Uterus (tissue), 4 donors: ENCODE results near the gene KCNMA1. TPM values are rescaled to one million over a fixed set of nuclear protein-coding genes. Genes with fewer than 3 reads are reported as not detected.

Source experiments
- DNase-seq, 2 donors: peaks; one replicate each; pipeline ENCODE4 v3.0.0-alpha.2; 2019 to 2020
- H3K27ac ChIP-seq, 2 donors: fragments of 200-600 bp; sonication (generic); 1 replicate in 1 of 2; 2 replicates in 1 of 2; pipeline ENCODE4 v1.5.1; 2016 to 2018
- H3K27me3 ChIP-seq, 2 donors: fragments of 200-600 bp; sonication (generic); one replicate each; pipeline ENCODE4 v1.5.1; 2018 to 2019; ENCODE audit warnings: control low read depth in 1 of 2
- H3K36me3 ChIP-seq, 2 donors: fragments of 200-600 bp; sonication (generic); one replicate each; pipeline ENCODE4 v1.5.1; 2019; ENCODE audit warnings: control low read depth in 1 of 2
- H3K4me1 ChIP-seq, 2 donors: fragments of 200-600 bp; sonication (generic); one replicate each; pipeline ENCODE4 v1.5.1; 2018 to 2019; ENCODE audit warnings: control low read depth in 1 of 2
- H3K4me3 ChIP-seq, 2 donors: fragments of 200-600 bp; sonication (generic); 1 replicate in 1 of 2; 2 replicates in 1 of 2; pipeline ENCODE4 v1.5.1; 2018 to 2019; ENCODE audit warnings: mild to moderate bottlenecking in 1 of 2
- H3K9me3 ChIP-seq, 2 donors: fragments of 200-600 bp; sonication (generic); one replicate each; pipeline ENCODE4 v1.5.1; 2019; ENCODE audit warnings: control low read depth in 1 of 2
- POLR2A ChIP-seq, 2 donors: fragments of 450-650 bp; IDR thresholded peaks; one replicate each; pipeline ENCODE4 v1.6.1; 2016; ENCODE audit warnings: antibody characterized with exemption in 2 of 2, mild to moderate bottlenecking in 1 of 2, moderate library complexity in 1 of 2
- intact Hi-C: fragments of 100-400 bp; cut with DNase I; formaldehyde crosslinking; loops from one replicate; pipeline ENCODE4 v1.15.1; 2023; ENCODE audit warnings: low total_unique reads
- total RNA-seq, 4 donors: library from RNA; depleted of rRNA in 3 of 4; stranded (reverse); fragments of >200 nt in 3 of 4; gene quantifications; one replicate each; pipeline versions ENCODE4 v1.1.0 to v1.2.4, GENCODE V29; 2014 to 2023
- TF ChIP-seq, protein P1 (sequence below), 4 experiments: fragments of 200-600 bp in 2 of 4; fragments of 450-650 bp in 2 of 4; sonication (generic) in 2 of 4; IDR thresholded peaks; one replicate each; pipeline ENCODE4 v1.5.1; 2016 to 2019; ENCODE audit warnings: antibody characterized with exemption in 4 of 4, mild to moderate bottlenecking in 2 of 4, moderate library complexity in 1 of 4
- donor health status: DM: yes; HTN: yes; CAD: no.

The KCNMA1 gene
- total RNA-seq, 4 donors from 2014 or later = 86.2 to 236 (median 164) TPM

DNA sequence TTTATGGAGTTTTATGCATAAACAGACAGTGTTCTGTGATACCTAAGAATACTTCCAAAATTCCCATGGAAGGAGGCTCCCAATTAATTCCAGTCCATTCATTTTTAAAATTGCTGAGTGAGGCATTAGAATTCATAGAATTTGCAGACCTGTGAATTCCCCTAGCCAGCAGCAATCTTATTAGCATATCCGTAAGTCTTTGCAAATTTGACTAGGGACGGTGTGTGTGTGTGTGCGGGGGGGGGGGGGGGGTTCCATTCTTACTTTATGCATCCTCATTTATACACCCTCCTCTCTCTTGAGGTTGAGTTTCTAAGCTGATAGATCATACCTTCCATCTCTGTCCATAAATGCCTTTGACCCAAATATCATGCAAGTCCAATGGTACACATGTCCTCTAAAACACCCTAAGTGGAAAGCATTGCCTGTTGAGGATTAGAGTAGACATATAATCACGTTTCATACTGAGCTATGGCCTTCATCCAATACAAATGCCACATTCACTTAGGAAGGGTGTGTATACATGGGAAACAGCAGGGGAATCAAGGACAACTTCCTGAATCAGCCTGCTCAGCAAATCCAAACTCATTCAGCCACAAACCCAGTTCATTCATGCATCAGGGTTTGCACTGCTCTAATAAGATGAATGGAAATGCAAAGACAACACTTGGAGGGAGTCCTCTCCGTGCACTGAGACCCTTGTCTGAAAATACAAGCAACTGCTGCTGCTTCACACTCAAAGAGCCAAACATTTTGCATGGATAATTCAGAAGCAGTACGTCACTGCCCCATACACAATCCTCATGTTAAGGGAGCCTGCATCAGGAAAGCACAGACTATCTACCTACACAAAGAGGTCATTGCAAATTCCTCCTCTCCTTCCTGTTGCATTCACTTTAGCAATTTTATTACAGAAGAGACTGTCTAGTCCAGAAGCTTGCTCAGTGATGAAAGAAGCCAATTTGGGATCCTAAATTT is 350.8 kb downstream of the KCNMA1 start:
- TF ChIP-seq, protein P1, sequence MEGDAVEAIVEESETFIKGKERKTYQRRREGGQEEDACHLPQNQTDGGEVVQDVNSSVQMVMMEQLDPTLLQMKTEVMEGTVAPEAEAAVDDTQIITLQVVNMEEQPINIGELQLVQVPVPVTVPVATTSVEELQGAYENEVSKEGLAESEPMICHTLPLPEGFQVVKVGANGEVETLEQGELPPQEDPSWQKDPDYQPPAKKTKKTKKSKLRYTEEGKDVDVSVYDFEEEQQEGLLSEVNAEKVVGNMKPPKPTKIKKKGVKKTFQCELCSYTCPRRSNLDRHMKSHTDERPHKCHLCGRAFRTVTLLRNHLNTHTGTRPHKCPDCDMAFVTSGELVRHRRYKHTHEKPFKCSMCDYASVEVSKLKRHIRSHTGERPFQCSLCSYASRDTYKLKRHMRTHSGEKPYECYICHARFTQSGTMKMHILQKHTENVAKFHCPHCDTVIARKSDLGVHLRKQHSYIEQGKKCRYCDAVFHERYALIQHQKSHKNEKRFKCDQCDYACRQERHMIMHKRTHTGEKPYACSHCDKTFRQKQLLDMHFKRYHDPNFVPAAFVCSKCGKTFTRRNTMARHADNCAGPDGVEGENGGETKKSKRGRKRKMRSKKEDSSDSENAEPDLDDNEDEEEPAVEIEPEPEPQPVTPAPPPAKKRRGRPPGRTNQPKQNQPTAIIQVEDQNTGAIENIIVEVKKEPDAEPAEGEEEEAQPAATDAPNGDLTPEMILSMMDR (IDR thresholded peaks at IDR 0.05) = no peak
- no peak for TF ChIP-seq POLR2A (IDR thresholded peaks at IDR 0.05)
- H3K4me1 ChIP-seq = peaks cover 3 to 11% of the 10 kb centered on the region in 2 donors
- no peaks in the 10 kb centered on the region for H3K27me3 ChIP-seq
- H3K27ac ChIP-seq = peak overlapping the region; percentile 58 to 68
- intact Hi-C loops = no loop called here
- H3K9me3 ChIP-seq = no peaks in the 10 kb centered on the region
- H3K36me3 ChIP-seq = no peaks in the 10 kb centered on the region
- no peak for DNase-seq
- no peak overlapping the region for H3K4me3 ChIP-seq

DNA sequence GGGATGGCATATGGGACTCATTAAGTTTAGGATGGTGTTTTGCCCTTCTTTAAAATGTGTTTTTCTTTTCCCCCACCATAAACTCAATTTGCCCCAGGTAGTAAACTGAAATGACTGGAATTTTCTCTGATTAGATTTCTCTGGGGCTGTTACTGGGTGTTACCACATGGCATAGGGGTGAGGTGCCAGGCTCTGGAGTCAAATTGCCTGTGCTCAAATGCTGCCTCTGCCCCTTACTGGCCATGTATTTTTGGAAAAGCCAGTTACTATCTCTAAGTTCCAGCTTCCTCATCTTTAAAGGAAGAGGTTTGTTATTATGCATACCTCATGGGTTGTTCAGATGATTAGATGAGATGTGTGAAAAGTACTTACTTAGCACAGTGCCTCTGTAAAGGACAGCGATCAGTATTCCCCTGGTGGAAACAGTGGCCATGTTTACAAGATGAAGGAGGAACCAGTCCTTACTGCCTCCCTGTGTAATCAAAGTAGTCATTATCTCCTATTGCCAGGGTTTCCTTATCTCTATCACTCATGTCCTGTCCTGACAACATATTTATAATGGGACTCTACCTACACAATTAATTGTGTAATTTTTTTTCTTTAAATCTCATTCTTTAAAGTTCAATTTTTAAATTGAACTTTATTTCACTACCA is 352.0 kb downstream of the KCNMA1 start:
- H3K9me3 ChIP-seq = no peaks in the 10 kb centered on the region
- no peak for DNase-seq
- peaks cover 0 to 11% of the 10 kb centered on the region in 2 donors for H3K4me1 ChIP-seq
- intact Hi-C loops = no loop called here
- TF ChIP-seq POLR2A (IDR thresholded peaks at IDR 0.05) = no peak
- TF ChIP-seq, protein P1 (IDR thresholded peaks at IDR 0.05) = no peak
- H3K27me3 ChIP-seq = no peaks in the 10 kb centered on the region
- no peaks in the 10 kb centered on the region for H3K36me3 ChIP-seq
- H3K4me3 ChIP-seq = no peak overlapping the region
- H3K27ac ChIP-seq = peak overlapping the region; percentile 58 to 68

DNA sequence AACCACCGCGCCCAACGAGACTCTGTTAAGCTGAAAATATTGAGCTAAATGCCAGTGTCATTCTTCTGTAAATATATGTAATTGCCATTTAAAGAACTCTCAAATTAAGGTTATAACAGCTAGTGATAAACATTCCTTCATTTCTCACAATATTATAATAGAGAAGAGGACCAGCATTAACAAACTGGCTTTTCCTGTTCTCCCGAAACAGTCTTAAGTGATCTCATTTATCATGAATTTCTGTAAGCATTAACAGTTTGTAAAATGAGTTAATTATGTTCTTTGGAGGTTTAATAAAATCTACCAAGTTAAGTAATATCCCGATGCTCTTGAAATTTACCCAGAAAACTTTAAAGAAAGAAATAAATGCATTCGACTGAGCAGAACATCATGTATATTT is 352.8 kb downstream of the KCNMA1 start:
- H3K4me3 ChIP-seq = no peak overlapping the region
- H3K27me3 ChIP-seq = no peaks in the 10 kb centered on the region
- no peaks in the 10 kb centered on the region for H3K36me3 ChIP-seq
- TF ChIP-seq POLR2A (IDR thresholded peaks at IDR 0.05) = no peak
- TF ChIP-seq, protein P1 (IDR thresholded peaks at IDR 0.05) = no peak
- H3K9me3 ChIP-seq = no peaks in the 10 kb centered on the region
- H3K27ac ChIP-seq = peak overlapping the region; percentile 58 to 68
- intact Hi-C loops = no loop called here
- DNase-seq = no peak
- peaks cover 0 to 11% of the 10 kb centered on the region in 2 donors for H3K4me1 ChIP-seq

DNA sequence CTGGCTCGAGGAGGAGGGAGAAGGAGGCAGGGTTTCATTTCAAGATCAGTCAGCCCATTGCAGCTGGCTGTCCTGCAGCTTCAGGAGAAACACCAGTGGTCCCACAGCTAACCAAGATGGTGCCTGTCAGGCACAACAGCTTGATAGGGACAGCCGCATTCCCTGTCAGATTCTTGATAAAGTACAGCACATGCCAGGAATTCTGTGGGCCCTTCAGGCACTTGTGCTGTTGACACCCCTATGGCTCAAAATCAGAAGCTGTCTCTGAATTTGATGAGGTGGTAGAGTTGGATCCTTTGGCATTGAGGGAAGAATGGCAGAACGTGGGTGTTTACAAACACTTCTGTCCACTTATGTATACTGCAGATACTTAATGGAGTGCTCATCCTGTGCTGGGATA is 354.3 kb downstream of the KCNMA1 start:
- intact Hi-C loops = no loop called here
- Histone ChIP-seq H3K27ac (peak overlapping the region; percentile 29 to 68), H3K4me3 (no peak overlapping the region), H3K27me3 (no peaks in the 10 kb centered on the region), H3K4me1 (peaks cover 0 to 11% of the 10 kb centered on the region in 2 donors), H3K36me3 (no peaks in the 10 kb centered on the region), H3K9me3 (no peaks in the 10 kb centered on the region)
- no peak for TF ChIP-seq POLR2A (IDR thresholded peaks at IDR 0.05)
- TF ChIP-seq, protein P1 (IDR thresholded peaks at IDR 0.05) = no peak
- DNase-seq = no peak

DNA sequence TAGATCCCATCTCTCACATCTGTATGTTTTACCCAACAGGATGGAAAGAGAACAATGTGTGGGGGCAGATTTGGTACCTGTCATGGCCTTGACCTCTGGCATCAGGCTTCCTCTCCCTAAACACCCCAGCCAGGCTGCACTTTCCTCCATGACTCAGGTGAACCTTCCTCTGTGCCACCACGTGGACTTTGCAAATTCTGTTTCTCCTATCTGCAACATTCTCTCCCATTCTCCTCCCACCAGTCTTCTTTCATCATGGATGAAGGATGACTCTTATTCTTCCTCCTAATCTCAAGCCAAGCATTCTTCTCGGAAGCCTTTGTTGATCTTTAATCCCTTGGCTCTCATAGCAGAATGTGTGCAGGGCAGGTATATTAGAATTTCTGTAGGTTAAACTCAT is 355.4 kb downstream of the KCNMA1 start:
- no peak for TF ChIP-seq POLR2A (IDR thresholded peaks at IDR 0.05)
- TF ChIP-seq, protein P1 (IDR thresholded peaks at IDR 0.05) = no peak
- Histone ChIP-seq H3K9me3 (no peaks in the 10 kb centered on the region), H3K4me3 (no peak overlapping the region), H3K4me1 (peaks cover 0 to 11% of the 10 kb centered on the region in 2 donors), H3K36me3 (no peaks in the 10 kb centered on the region), H3K27ac (peak overlapping the region in 1 of 2 donors; percentile 68), H3K27me3 (no peaks in the 10 kb centered on the region)
- intact Hi-C loops = no loop called here
- no peak for DNase-seq
